GM12874 (cell line): Measurements from ENCODE around the gene ADH5.

Experiments used
- CTCF ChIP-seq: IDR thresholded peaks from 2 replicates; pipeline ENCODE4 v1.5.1; 2011; ENCODE audit warnings: low read depth, mild to moderate bottlenecking, control low read depth, low read length, moderate library complexity; ENCODE audit not compliant: insufficient read depth

ADH5 gene

DNA sequence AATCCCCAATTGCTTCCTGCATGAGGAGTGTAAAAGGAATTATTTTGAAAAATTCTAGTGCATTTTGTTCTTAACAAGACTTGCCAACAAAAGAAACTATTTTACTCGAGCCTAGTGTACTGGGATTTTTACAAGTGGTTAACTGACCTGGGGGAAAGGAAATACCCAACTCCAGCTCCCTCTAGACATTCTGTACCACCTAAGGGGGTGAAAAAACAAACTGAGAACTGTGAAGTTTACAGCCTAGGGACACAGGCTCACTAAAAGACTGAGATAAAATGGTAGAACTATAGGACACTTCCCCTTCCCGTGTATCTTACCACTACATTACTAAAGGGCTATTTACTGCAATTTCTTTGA lies 2.6 kb upstream of the ADH5 start:
- no peak for TF ChIP-seq CTCF

DNA sequence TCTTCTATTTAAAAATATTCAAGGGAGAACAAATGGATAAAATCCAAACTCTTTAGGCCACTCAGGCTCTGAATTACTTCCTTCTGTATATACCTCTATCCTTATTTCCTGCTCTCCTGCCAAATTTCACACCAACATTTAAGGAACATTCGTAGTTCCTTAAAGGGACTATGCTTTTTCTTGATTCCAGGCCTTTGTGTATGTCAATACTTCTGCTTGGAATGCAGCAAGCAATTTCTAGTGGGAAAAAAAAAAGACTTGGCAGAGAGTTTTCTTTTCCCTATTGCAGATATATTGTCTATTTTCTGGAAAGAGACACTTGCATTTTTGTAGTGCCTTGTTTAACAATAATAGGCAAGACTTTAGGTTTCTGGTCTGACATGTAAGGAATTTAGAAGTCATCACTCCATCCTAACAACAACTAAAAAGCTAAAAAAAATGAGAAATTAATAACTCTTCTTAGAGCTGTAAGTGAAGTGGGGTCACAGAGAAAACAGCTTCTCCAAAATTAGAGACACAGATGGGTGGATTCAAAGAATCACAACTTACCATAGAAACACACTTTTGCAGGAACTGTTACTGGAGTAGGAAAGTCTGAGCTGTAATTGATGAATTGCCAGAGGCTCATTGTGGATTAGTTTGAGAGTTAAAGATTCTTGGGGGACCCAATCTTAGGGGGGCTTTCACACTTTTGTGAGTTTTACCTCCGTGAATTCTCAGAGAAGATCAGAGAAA lies 2.1 kb upstream of the ADH5 start:
- TF ChIP-seq CTCF, result no peak

- no peak for TF ChIP-seq CTCF
These were observed 552 bp downstream of the ADH5 start for GRCh38 chr4:99088023-99088449.

GRCh38 chr4:99084595-99084994 lies 4.0 kb downstream of the ADH5 start:
- no peak for TF ChIP-seq CTCF

GRCh38 chr4:99082192-99082591 lies 6.4 kb downstream of the ADH5 start:
- no peak for TF ChIP-seq CTCF

- TF ChIP-seq CTCF, result no peak
These were observed 8.8 kb downstream of the ADH5 start for GRCh38 chr4:99079625-99080295.

- TF ChIP-seq CTCF, result no peak
These were observed 9.5 kb downstream of the ADH5 start for GRCh38 chr4:99078931-99079624.
